Pancreas (tissue), 10 donors: ENCODE results near the gene LCN15. TPM values are rescaled to one million over a fixed set of nuclear protein-coding genes. Genes with fewer than 3 reads are reported as not detected.

Experiments
- ATAC-seq, 4 donors: fragments of 200-7000 bp; cut with Tn5 transposase; one replicate each; pipeline versions ENCODE4 v1.8.0 to v1.9.1; 2020; ENCODE audit warnings: mild to moderate bottlenecking in 4 of 4, moderate library complexity in 4 of 4
- DNase-seq, 6 donors: peaks; one replicate each; pipeline ENCODE4 v3.0.0-alpha.2; 2020
- FAIRE-seq: peaks from 2 replicates; lab custom pipeline; 2012; peaks lifted over from hg19 to GRCh38; lab: Jason Lieb, UNC
- H3K27ac ChIP-seq, 4 donors: fragments of 200-600 bp; sonication (generic); 1 replicate in 3 of 4; 2 replicates in 1 of 4; pipeline versions ENCODE4 v1.5.0 to v1.8.0; 2020
- H3K27me3 ChIP-seq, 4 donors: fragments of 200-600 bp; one replicate each; pipeline ENCODE4 v1.8.0; 2021
- H3K36me3 ChIP-seq, 3 donors: fragments of 200-600 bp; sonication (generic) in 1 of 3; one replicate each; pipeline versions ENCODE4 v1.5.0 to v1.8.0; 2020 to 2021
- H3K4me1 ChIP-seq, 3 donors: fragments of 200-600 bp; one replicate each; pipeline ENCODE4 v1.8.0; 2021
- H3K4me3 ChIP-seq, 4 donors: fragments of 200-600 bp; sonication (generic) in 2 of 4; one replicate each; pipeline versions ENCODE4 v1.5.0 to v1.8.0; 2020 to 2021
- H3K9me3 ChIP-seq, 4 donors: fragments of 200-600 bp; one replicate each; pipeline ENCODE4 v1.8.0; 2021
- CTCF ChIP-seq, 4 donors: fragments of 200-600 bp; sonication (generic) in 3 of 4; IDR thresholded peaks; one replicate each; pipeline versions ENCODE4 v1.5.0 to v1.8.0; 2021; ENCODE audit warnings: antibody characterized with exemption in 4 of 4
- WGBS, 2 donors: extraction: QIAGEN DNeasy Blood & Tissue Kit; methylation state at CpG; one replicate each; pipeline ENCODE4 v1.1.7; 2013; 5-methylcytosine and 5-hydroxymethylcytosine counted together
- intact Hi-C, 3 donors: fragments of 100-400 bp; cut with DNase I; formaldehyde crosslinking; loops; one replicate each; pipeline versions ENCODE4 v1.11.1 to v1.14.2; 2022
- polyA plus RNA-seq, 2 donors: library from polyadenylated mRNA; stranded (reverse); fragments of 200-250 nt; gene quantifications; one replicate each; pipeline ENCODE4 v1.2.3, GENCODE V29; 2013
- total RNA-seq, 6 donors: library from RNA; stranded (reverse); fragmentation: NEBNext Ultra II Directional in 4 of 6; extraction: Animal tissue kit (Norgen Biotek cat#: 25700) in 4 of 6; gene quantifications; one replicate each; pipeline versions ENCODE4 v1.2.1 to v1.2.4, GENCODE V29; 2021 to 2023
- donor health status: healthy with polysubstance abuse.
- donor health status: DM: no; HTN: no; CAD: no; lungs with moderate emphysema.
- donor health status: DM: no; HTN: no; CAD: no.
- donor health status: control.
- donor health status: control.
- donor health status: Bipolar disorder and iron deficiency.
- donor health status: DM: yes; HTN: yes; CAD: no.
- donor health status: DM: no; HTN: no; CAD: no.
- donor health status: DM: no; HTN: no; CAD: no.
- donor health status: DM: yes; HTN: yes; CAD: no.

LCN15 gene
- total and polyA plus RNA-seq, 8 donors = not detected

GRCh38 chr9:136746621-136747020 is 17.7 kb downstream of the LCN15 start:
- no peak for FAIRE-seq

GRCh38 chr9:136746155-136746490 is 18.2 kb downstream of the LCN15 start:
- no peak for TF ChIP-seq CTCF (IDR thresholded peaks at IDR 0.05)
- WGBS, 2 donors = 78 to 87% methylated on average over 22 of the region's 22 CpGs
- no peak for FAIRE-seq

More at GRCh38 chr9:136746621-136747020, 17.7 kb downstream of the LCN15 start:
- Histone ChIP-seq H3K4me3 (no peak overlapping the region), H3K4me1 (peaks cover 11 to 24% (median 12%) of the 10 kb centered on the region in 3 donors), H3K27ac (no peak overlapping the region), H3K9me3 (no peaks in the 10 kb centered on the region), H3K36me3 (no peaks in the 10 kb centered on the region), H3K27me3 (no peaks in the 10 kb centered on the region)
- no peak for ATAC-seq
- intact Hi-C loops = no loop called here
- 90 to 93% methylated on average over 18 of the region's 18 CpGs for whole genome bisulfite sequencing, 2 donors
- DNase-seq = peak in 1 of 6 donors; percentile 80
- no peak for TF ChIP-seq CTCF (IDR thresholded peaks at IDR 0.05)

GRCh38 chr9:136745389-136746154 is 18.7 kb downstream of the LCN15 start:
- FAIRE-seq (no peak), DNase-seq (peak in 1 of 6 donors; percentile 59), ATAC-seq (no peak)
- 89% methylated on average over 23 of the region's 23 CpGs for WGBS, 2 donors
- Histone ChIP-seq H3K36me3 (no peaks in the 10 kb centered on the region), H3K27me3 (no peaks in the 10 kb centered on the region), H3K4me3 (no peak overlapping the region), H3K9me3 (no peaks in the 10 kb centered on the region), H3K4me1 (peaks cover 12 to 24% (median 17%) of the 10 kb centered on the region in 3 donors), H3K27ac (no peak overlapping the region)
- intact Hi-C loops = no loop called here
- no peak for TF ChIP-seq CTCF (IDR thresholded peaks at IDR 0.05)

More at GRCh38 chr9:136746155-136746490, 18.2 kb downstream of the LCN15 start:
- Histone ChIP-seq H3K9me3 (no peaks in the 10 kb centered on the region), H3K27ac (no peak overlapping the region), H3K27me3 (no peaks in the 10 kb centered on the region), H3K4me1 (peaks cover 12 to 24% (median 14%) of the 10 kb centered on the region in 3 donors), H3K36me3 (no peaks in the 10 kb centered on the region), H3K4me3 (no peak overlapping the region)
- intact Hi-C loops = no loop called here
- no peak for DNase-seq
- ATAC-seq = no peak

GRCh38 chr9:136744773-136745172 is 19.5 kb downstream of the LCN15 start:
- no peak for FAIRE-seq
- Histone ChIP-seq H3K36me3 (no peaks in the 10 kb centered on the region), H3K4me3 (no peak overlapping the region), H3K4me1 (peaks cover 12 to 24% (median 17%) of the 10 kb centered on the region in 3 donors), H3K27ac (no peak overlapping the region), H3K27me3 (no peaks in the 10 kb centered on the region), H3K9me3 (no peaks in the 10 kb centered on the region)
- no peak for TF ChIP-seq CTCF (IDR thresholded peaks at IDR 0.05)
- WGBS, 2 donors = 92 to 93% methylated on average over 15 to 18 of the region's 18 CpGs
- ATAC-seq = no peak
- DNase-seq = peak in 1 of 6 donors; percentile 48
- intact Hi-C loops = no loop called here

GRCh38 chr9:136743639-136744211 is 20.6 kb downstream of the LCN15 start:
- Histone ChIP-seq H3K9me3 (no peaks in the 10 kb centered on the region), H3K27ac (no peak overlapping the region), H3K36me3 (no peaks in the 10 kb centered on the region), H3K4me3 (no peak overlapping the region), H3K4me1 (peaks cover 12 to 19% (median 17%) of the 10 kb centered on the region in 3 donors), H3K27me3 (no peaks in the 10 kb centered on the region)
- intact Hi-C loops = no loop called here
- no peak for TF ChIP-seq CTCF (IDR thresholded peaks at IDR 0.05)
- no peak for FAIRE-seq
- ATAC-seq = no peak
- DNase-seq = peak in 1 of 6 donors; percentile 70
- 89 to 92% methylated on average over 16 of the region's 16 CpGs for WGBS, 2 donors
